K562 (cell line): ENCODE results near the gene TRIM26.

Source experiments
- E2F5 ChIP-seq: sonication (generic); formaldehyde crosslinking; IDR thresholded peaks from 2 replicates; pipeline ENCODE4 v1.8.0; 2022; ENCODE audit warnings: mild to moderate bottlenecking, missing genetic modification reagents
- FOXA3 ChIP-seq, 2 experiments: fragments of 450-650 bp in 1 of 2; sonication (generic) in 1 of 2; formaldehyde crosslinking; IDR thresholded peaks in 1 of 2; conservative IDR thresholded peaks in 1 of 2; 2 replicates each; pipeline versions ENCODE4 v1.4.0 to v1.8.0; 2020 to 2022; ENCODE audit warnings: mild to moderate bottlenecking in 2 of 2, missing genetic modification reagents in 1 of 2
- KAT8 ChIP-seq: fragments of 450-650 bp; IDR thresholded peaks from 2 replicates; pipeline ENCODE4 v1.6.1; 2016; ENCODE audit warnings: low read depth, mild to moderate bottlenecking
- MEF2A ChIP-seq: IDR thresholded peaks from 2 replicates; pipeline ENCODE4 v1.6.1; 2011; ENCODE audit warnings: low read depth, mild to moderate bottlenecking, low read length, moderate library complexity; ENCODE audit not compliant: control insufficient read depth
- MNT ChIP-seq, 2 experiments: fragments of 450-650 bp; conservative IDR thresholded peaks; 2 replicates each; pipeline ENCODE4 v1.6.1; 2017; ENCODE audit warnings: mild to moderate bottlenecking in 2 of 2, moderate library complexity in 2 of 2
- POLR2AphosphoS5 ChIP-seq: IDR thresholded peaks from 2 replicates; pipeline ENCODE4 v1.6.1; 2011; ENCODE audit warnings: mild to moderate bottlenecking, low read depth, low read length, moderate library complexity; ENCODE audit not compliant: control insufficient read depth, insufficient read depth
- TAL1 ChIP-seq: fragments of 450-650 bp; IDR thresholded peaks from 2 replicates; pipeline ENCODE4 v1.6.1; 2016; ENCODE audit warnings: mild to moderate bottlenecking
- TOE1 ChIP-seq, 2 experiments: fragments of 450-650 bp in 1 of 2; sonication (generic) in 1 of 2; formaldehyde crosslinking in 1 of 2; IDR thresholded peaks; 2 replicates each; pipeline versions ENCODE4 v1.7.1 to v1.8.0; 2016 to 2022; ENCODE audit warnings: borderline replicate concordance in 2 of 2, mild to moderate bottlenecking in 2 of 2, antibody characterized with exemption in 1 of 2, inconsistent platforms in 1 of 2, low read depth in 1 of 2, missing genetic modification reagents in 1 of 2, moderate library complexity in 1 of 2
- ZKSCAN1 ChIP-seq: fragments of 150-350 bp; IDR thresholded peaks from 2 replicates; pipeline ENCODE4 v1.6.1; 2016; ENCODE audit warnings: low read depth, low read length

GRCh38 chr6:30175765-30176164 lies 37.4 kb downstream of the TRIM26 start:
- TF ChIP-seq MNT (conservative IDR thresholded peaks at IDR 0.05) (no peak), TAL1 (no peak), KAT8 (no peak), ZKSCAN1 (no peak), FOXA3 (CRISPR knock-in tag; conservative IDR thresholded peaks at IDR 0.05 in 1 of 2, IDR thresholded peaks at IDR 0.05 in 1 of 2) (no peak), TOE1 (IDR thresholded peaks at IDR 0.05; ENCODE audit: borderline replicate concordance) (no peak), TOE1 (CRISPR knock-in tag; IDR thresholded peaks at IDR 0.05; ENCODE audit: borderline replicate concordance, low read depth) (no peak), POLR2AphosphoS5 (no peak), MEF2A (no peak), E2F5 (CRISPR knock-in tag) (no peak)
